Breast epithelium (tissue), 4 donors: ENCODE data around the gene KLHL4. TPM values are rescaled to one million over a fixed set of nuclear protein-coding genes. Genes with fewer than 3 reads are reported as not detected.
"Not testable (repeated sequence)": the region's sequence is repeated elsewhere in the genome, so short reads cannot be mapped to it uniquely, and the experiment has no call there.

Experiments
- DNase-seq, 2 donors: peaks; one replicate each; pipeline ENCODE4 v3.0.0-alpha.2; 2019; ENCODE audit warnings: low spot score in 2 of 2
- H3K27ac ChIP-seq, 2 donors: fragments of 200-600 bp; sonication (generic) in 1 of 2; one replicate each; pipeline ENCODE4 v1.5.1; 2016 to 2019; ENCODE audit warnings: mild to moderate bottlenecking in 1 of 2
- H3K27me3 ChIP-seq, 2 donors: fragments of 200-600 bp; sonication (generic) in 1 of 2; one replicate each; pipeline versions ENCODE4 v1.5.1 to v1.6.0; 2017 to 2019; ENCODE audit warnings: control low read depth in 1 of 2, mild to moderate bottlenecking in 1 of 2
- H3K36me3 ChIP-seq: fragments of 200-600 bp; one replicate; pipeline ENCODE4 v1.5.1; 2019
- H3K4me1 ChIP-seq, 2 donors: fragments of 200-600 bp; sonication (generic); one replicate each; pipeline ENCODE4 v1.5.1; 2016 to 2019; ENCODE audit warnings: control low read depth in 1 of 2
- H3K4me3 ChIP-seq, 3 donors: fragments of 200-600 bp; sonication (generic); 1 replicate in 2 of 3; 2 replicates in 1 of 3; pipeline ENCODE4 v1.5.1; 2016 to 2019; ENCODE audit warnings: mild to moderate bottlenecking in 3 of 3, moderate library complexity in 2 of 3
- H3K9me3 ChIP-seq, 2 donors: fragments of 200-600 bp; sonication (generic) in 1 of 2; one replicate each; pipeline ENCODE4 v1.5.1; 2016 to 2019; ENCODE audit warnings: control low read depth in 1 of 2
- CTCF ChIP-seq, 3 donors: fragments of 450-650 bp; IDR thresholded peaks; one replicate each; pipeline ENCODE4 v1.5.1; 2016 to 2017; ENCODE audit warnings: antibody characterized with exemption in 3 of 3, mild to moderate bottlenecking in 3 of 3, moderate library complexity in 3 of 3
- POLR2A ChIP-seq: fragments of 450-650 bp; IDR thresholded peaks from one replicate; pipeline ENCODE4 v1.6.1; 2016; ENCODE audit warnings: antibody characterized with exemption, mild to moderate bottlenecking, moderate library complexity
- POLR2AphosphoS5 ChIP-seq, 3 donors: sonication (generic); formaldehyde crosslinking; IDR thresholded peaks; one replicate each; pipeline ENCODE4 v1.6.1; 2017; ENCODE audit warnings: antibody characterized with exemption in 3 of 3
- intact Hi-C: fragments of 100-400 bp; cut with DNase I; formaldehyde crosslinking; loops from one replicate; pipeline ENCODE4 v1.15.1; 2023; ENCODE audit warnings: low total_unique reads
- total RNA-seq, 3 donors: library from RNA; depleted of rRNA; stranded (reverse); fragments of >200 nt; gene quantifications; one replicate each; pipeline ENCODE4 v1.1.0, GENCODE V29; 2016

The KLHL4 gene
- total RNA-seq, 3 donors from 2014 or later: 0.66 to 2.1 (median 1.2) TPM

- Histone ChIP-seq H3K4me1 (no peaks in the 10 kb centered on the region), H3K27me3 (peaks cover 0 to 8% of the 10 kb centered on the region in 2 donors), H3K4me3 (no peak overlapping the region), H3K36me3 (no peaks in the 10 kb centered on the region), H3K27ac (no peak overlapping the region), H3K9me3 (no peaks in the 10 kb centered on the region)
- no peak for DNase-seq
- TF ChIP-seq CTCF (IDR thresholded peaks at IDR 0.05) (no peak), POLR2AphosphoS5 (IDR thresholded peaks at IDR 0.05) (no peak), POLR2A (no peak)
- intact Hi-C loops: no loop called here
These were observed 162.2 kb downstream of the KLHL4 start for GRCh38 chrX:87679849-87680248.

DNA sequence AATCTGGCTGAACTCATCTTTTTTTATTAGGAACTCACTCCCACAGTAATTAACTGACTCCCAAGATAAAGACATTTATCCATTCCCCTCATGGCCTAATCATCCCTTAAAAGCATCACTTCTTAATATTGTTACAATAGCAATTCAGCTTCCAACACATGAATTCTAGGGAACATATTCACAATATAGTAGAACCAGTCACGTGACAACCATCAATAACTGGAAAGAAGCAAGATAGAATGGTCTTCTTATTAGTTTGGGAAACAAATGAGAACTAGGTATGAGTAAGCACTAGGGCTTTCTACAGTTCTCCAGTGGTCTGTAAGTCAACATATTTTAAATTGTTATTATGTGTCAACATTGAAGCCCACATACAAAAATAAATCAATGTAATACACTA lies 170.1 kb downstream of the KLHL4 start:
- H3K36me3 ChIP-seq: no peaks in the 10 kb centered on the region
- H3K4me3 ChIP-seq: no peak overlapping the region
- no peak overlapping the region for H3K27ac ChIP-seq
- intact Hi-C loops: no loop called here
- no peak for TF ChIP-seq POLR2AphosphoS5 (IDR thresholded peaks at IDR 0.05)
- no peak for TF ChIP-seq POLR2A
- TF ChIP-seq CTCF (IDR thresholded peaks at IDR 0.05): no peak
- H3K4me1 ChIP-seq: no peaks in the 10 kb centered on the region
- H3K9me3 ChIP-seq: no peaks in the 10 kb centered on the region
- DNase-seq: no peak
- H3K27me3 ChIP-seq: no peaks in the 10 kb centered on the region

GRCh38 chrX:87688113-87688748 lies 170.6 kb downstream of the KLHL4 start:
- H3K4me1 ChIP-seq, H3K27me3 ChIP-seq, DNase-seq, H3K27ac ChIP-seq, H3K4me3 ChIP-seq, H3K9me3 ChIP-seq, H3K36me3 ChIP-seq, intact Hi-C loops: not testable (repeated sequence)

GRCh38 chrX:87689218-87689617 lies 171.6 kb downstream of the KLHL4 start:
- H3K27ac ChIP-seq, H3K9me3 ChIP-seq, intact Hi-C loops, H3K36me3 ChIP-seq, H3K27me3 ChIP-seq, H3K4me1 ChIP-seq, DNase-seq, H3K4me3 ChIP-seq: not testable (repeated sequence)

GRCh38 chrX:87693204-87693603 lies 175.6 kb downstream of the KLHL4 start:
- H3K27ac ChIP-seq: no peak overlapping the region
- H3K9me3 ChIP-seq: no peaks in the 10 kb centered on the region
- intact Hi-C loops: no loop called here
- H3K4me1 ChIP-seq: no peaks in the 10 kb centered on the region
- no peaks in the 10 kb centered on the region for H3K36me3 ChIP-seq
- TF ChIP-seq POLR2AphosphoS5 (IDR thresholded peaks at IDR 0.05) (no peak), POLR2A (no peak), CTCF (IDR thresholded peaks at IDR 0.05) (no peak)
- peaks cover 0 to 4% of the 10 kb centered on the region in 2 donors for H3K27me3 ChIP-seq
- no peak for DNase-seq
- no peak overlapping the region for H3K4me3 ChIP-seq

DNA sequence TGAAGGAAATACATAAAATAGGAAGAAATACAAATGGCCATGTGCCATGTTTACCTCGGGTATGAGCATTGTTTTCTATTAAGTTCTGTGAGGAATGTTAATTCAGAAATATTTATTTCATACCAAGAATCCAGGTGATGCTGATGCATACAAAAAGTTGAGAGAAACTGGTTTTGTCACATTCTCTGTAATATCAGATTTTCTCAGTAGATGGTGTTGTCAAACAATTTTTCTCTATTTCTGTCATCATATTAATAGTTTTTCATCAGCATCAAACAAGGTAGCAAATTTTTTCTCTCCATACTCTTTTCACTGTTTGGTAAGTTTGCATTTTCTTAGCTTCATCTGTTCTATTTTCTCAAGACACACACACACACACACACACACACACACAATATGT lies 179.8 kb downstream of the KLHL4 start:
- Histone ChIP-seq H3K36me3 (no peaks in the 10 kb centered on the region), H3K9me3 (no peaks in the 10 kb centered on the region), H3K4me1 (no peaks in the 10 kb centered on the region), H3K27me3 (peaks cover 0 to 14% of the 10 kb centered on the region in 2 donors), H3K27ac (no peak overlapping the region), H3K4me3 (no peak overlapping the region)
- TF ChIP-seq POLR2A: no peak
- TF ChIP-seq POLR2AphosphoS5 (IDR thresholded peaks at IDR 0.05): no peak
- TF ChIP-seq CTCF (IDR thresholded peaks at IDR 0.05): no peak
- no peak for DNase-seq
- intact Hi-C loops: no loop called here
